ENCODE measurements around the gene LGALS16. TPM values are rescaled to one million over a fixed set of nuclear protein-coding genes. Genes with fewer than 3 reads are reported as not detected.

LGALS16 gene
- total RNA-seq: not detected
- polyA plus RNA-seq (ENCODE audit: insufficient read depth, low read depth, low replicate concordance): not detected
- long read RNA-seq, donor 1: 0 reads
- long read RNA-seq, donor 2: 0 reads

GRCh38 chr19:39655613-39656012 is at the start of gene LGALS16:
TSS of gene LGALS16 (plus strand) at chr19:39655913. CDS start at chr19:39655962, 49 bp downstream.
- WGBS, 2 donors: 64 to 71% methylated on average over 3 of the region's 3 CpGs
- intact Hi-C loops (cut with DNase I; ENCODE audit: low total_unique reads): no loop called here

GRCh38 chr19:39607021-39607420 is 48.7 kb upstream of the LGALS16 start:
- Histone ChIP-seq H3K27ac (no peak overlapping the region), H3K36me3 (ENCODE audit: low read depth, missing control alignments) (no peaks in the 10 kb centered on the region), H3K9me3 (no peaks in the 10 kb centered on the region), H3K27me3 (no peaks in the 10 kb centered on the region), H3K4me3 (no peak overlapping the region), H3K4me1 (no peaks in the 10 kb centered on the region)
- DNase-seq: no peak
- intact Hi-C loops (cut with DNase I; ENCODE audit: low total_unique reads): no loop called here
- WGBS, 2 donors: 82 to 87% methylated on average over 9 of the region's 9 CpGs
- TF ChIP-seq CTCF (IDR thresholded peaks at IDR 0.05) (no peak), POLR2A (IDR thresholded peaks at IDR 0.05) (no peak)

More at GRCh38 chr19:39655613-39656012, at the start of gene LGALS16:
- no peak within 1 kb of the TSS for H3K27ac ChIP-seq
- no peaks in the 10 kb centered on the region for H3K27me3 ChIP-seq
- no peak within 1 kb of the TSS for H3K4me3 ChIP-seq
- no peaks in the 10 kb centered on the region for H3K9me3 ChIP-seq
- no peaks in the 10 kb centered on the region for H3K36me3 ChIP-seq (ENCODE audit: low read depth, missing control alignments)
- TF ChIP-seq CTCF (IDR thresholded peaks at IDR 0.05) (no peak), POLR2A (IDR thresholded peaks at IDR 0.05) (no peak)
- DNase-seq: no peak
- no peaks in the 10 kb centered on the region for H3K4me1 ChIP-seq

- H3K36me3 ChIP-seq (ENCODE audit: low read depth, missing control alignments): no peaks in the 10 kb centered on the region
- DNase-seq: no peak
These were observed 48.2 kb upstream of the LGALS16 start for GRCh38 chr19:39607561-39607960.

GRCh38 chr19:39613597-39613996 is 42.1 kb upstream of the LGALS16 start:
- DNase-seq: no peak
- Histone ChIP-seq H3K4me3 (no peak overlapping the region), H3K4me1 (no peaks in the 10 kb centered on the region), H3K27me3 (no peaks in the 10 kb centered on the region), H3K36me3 (ENCODE audit: low read depth, missing control alignments) (no peaks in the 10 kb centered on the region), H3K27ac (no peak overlapping the region), H3K9me3 (no peaks in the 10 kb centered on the region)
- intact Hi-C loops (cut with DNase I; ENCODE audit: low total_unique reads): no loop called here
- TF ChIP-seq POLR2A (IDR thresholded peaks at IDR 0.05) (no peak), CTCF (IDR thresholded peaks at IDR 0.05) (no peak)
- 58 to 63% methylated on average over 2 of the region's 2 CpGs for WGBS, 2 donors

More at GRCh38 chr19:39607561-39607960, 48.2 kb upstream of the LGALS16 start:
- intact Hi-C loops (cut with DNase I; ENCODE audit: low total_unique reads): no loop called here
- H3K4me3 ChIP-seq: no peak overlapping the region
- no peaks in the 10 kb centered on the region for H3K4me1 ChIP-seq
- no peaks in the 10 kb centered on the region for H3K27me3 ChIP-seq
- no peak for TF ChIP-seq POLR2A (IDR thresholded peaks at IDR 0.05)
- TF ChIP-seq CTCF (IDR thresholded peaks at IDR 0.05): no peak
- no peaks in the 10 kb centered on the region for H3K9me3 ChIP-seq
- 68% methylated on average over 6 of the region's 6 CpGs for WGBS, 2 donors
- H3K27ac ChIP-seq: no peak overlapping the region

GRCh38 chr19:39617745-39618144 is 38.0 kb upstream of the LGALS16 start:
- Histone ChIP-seq H3K9me3 (no peaks in the 10 kb centered on the region), H3K36me3 (ENCODE audit: low read depth, missing control alignments) (no peaks in the 10 kb centered on the region), H3K4me1 (no peaks in the 10 kb centered on the region), H3K27me3 (no peaks in the 10 kb centered on the region), H3K4me3 (no peak overlapping the region), H3K27ac (no peak overlapping the region)
- DNase-seq: no peak
- intact Hi-C loops (cut with DNase I; ENCODE audit: low total_unique reads): no loop called here
- 13 to 35% methylated on average over 1 of the region's 1 CpG for WGBS, 2 donors
- TF ChIP-seq CTCF (IDR thresholded peaks at IDR 0.05) (no peak), POLR2A (IDR thresholded peaks at IDR 0.05) (no peak)
